Measurements from ENCODE around the gene CLCN1. TPM values are rescaled to one million over a fixed set of nuclear protein-coding genes. Genes with fewer than 3 reads are reported as not detected.
"Not testable (repeated sequence)": the region's sequence is repeated elsewhere in the genome, so short reads cannot be mapped to it uniquely, and the experiment has no call there.

CLCN1 gene
- total RNA-seq, 1 donor from 2014 or later: not detected

GRCh38 chr7:143387156-143387975, 71.5 kb downstream of the CLCN1 start:
- DNase-seq: peak; percentile 35

- DNase-seq: no peak
Measured at GRCh38 chr7:143388051-143388450, 72.1 kb downstream of the CLCN1 start.

GRCh38 chr7:143388491-143389101, 72.7 kb downstream of the CLCN1 start:
- peak; percentile 21 for DNase-seq

- DNase-seq: peak; percentile 45
Measured at GRCh38 chr7:143389316-143390103, 73.6 kb downstream of the CLCN1 start.

- no peak for DNase-seq
Measured at GRCh38 chr7:143390104-143390772, 74.3 kb downstream of the CLCN1 start.

GRCh38 chr7:143390773-143391317, 74.9 kb downstream of the CLCN1 start:
- DNase-seq: no peak

- peak; percentile 86 for DNase-seq
Measured at GRCh38 chr7:143391462-143392404, 75.8 kb downstream of the CLCN1 start.

- DNase-seq: not testable (repeated sequence)
Measured at GRCh38 chr7:143392427-143392826, 76.5 kb downstream of the CLCN1 start.

- DNase-seq: peak; percentile 34
Measured at GRCh38 chr7:143392875-143393266, 77.0 kb downstream of the CLCN1 start.

GRCh38 chr7:143393267-143394041, 77.5 kb downstream of the CLCN1 start:
- DNase-seq: peak; percentile 57

GRCh38 chr7:143394068-143394467, 78.2 kb downstream of the CLCN1 start:
- peak; percentile 28 for DNase-seq

GRCh38 chr7:143394777-143395176, 78.9 kb downstream of the CLCN1 start:
- DNase-seq: peak; percentile 25

- peak; percentile 60 for DNase-seq
Measured at GRCh38 chr7:143395187-143396149, 79.6 kb downstream of the CLCN1 start.

GRCh38 chr7:143396182-143396581, 80.3 kb downstream of the CLCN1 start:
- no peak for DNase-seq

- no peak for DNase-seq
Measured at GRCh38 chr7:143396625-143397556, 81.0 kb downstream of the CLCN1 start.

- no peak for DNase-seq
Measured at GRCh38 chr7:143397710-143398530, 82.0 kb downstream of the CLCN1 start.

- no peak for DNase-seq
Measured at GRCh38 chr7:143398616-143399015, 82.7 kb downstream of the CLCN1 start.
